Activated CD8-positive, alpha-beta T cell treated with anti-CD3 and anti-CD28 coated beads for 36 hours (primary cell): ENCODE results near the gene RGS12. TPM values are rescaled to one million over a fixed set of nuclear protein-coding genes. Genes with fewer than 3 reads are reported as not detected.

ENCODE experiments used
- ATAC-seq: fragments of 200-7000 bp; cut with Tn5 transposase; one replicate; pipeline ENCODE4 v1.10.0; 2021; ENCODE audit warnings: mild to moderate bottlenecking, moderate library complexity
- CTCF ChIA-PET: fragments of 350-600 bp; sonication (Branson Sonifier 250); formaldehyde crosslinking; loops from one replicate; lab custom pipeline; 2021; ENCODE audit warnings: antibody characterized with exemption; lab: Charles Lee
- POLR2A ChIA-PET: fragments of 350-600 bp; sonication (Branson Sonifier 250); formaldehyde crosslinking; loops from one replicate; lab custom pipeline; 2021; ENCODE audit warnings: antibody characterized with exemption; lab: Charles Lee
- DNase-seq: peaks from one replicate; pipeline ENCODE4 v3.0.0-alpha.2; 2020
- H3K27ac Mint-ChIP-seq: one replicate; pipeline ENCODE4 v1.8.0; 2021; ENCODE audit warnings: mild to moderate bottlenecking, mixed read lengths
- H3K27me3 Mint-ChIP-seq: one replicate; pipeline ENCODE4 v1.8.0; 2021; ENCODE audit warnings: mixed read lengths
- H3K36me3 Mint-ChIP-seq: one replicate; pipeline ENCODE4 v1.8.0; 2021; ENCODE audit warnings: low read depth, mixed read lengths
- H3K4me1 Mint-ChIP-seq: one replicate; pipeline ENCODE4 v1.8.0; 2021; ENCODE audit warnings: low read depth, mixed read lengths
- H3K4me3 Mint-ChIP-seq: one replicate; pipeline ENCODE4 v1.8.0; 2021; ENCODE audit warnings: mild to moderate bottlenecking, moderate library complexity, mixed read lengths
- H3K9me3 Mint-ChIP-seq: one replicate; pipeline ENCODE4 v1.8.0; 2021; ENCODE audit warnings: mixed read lengths
- CTCF ChIP-seq: fragments of 200-600 bp; IDR thresholded peaks from one replicate; pipeline ENCODE4 v1.8.0; 2022; ENCODE audit warnings: antibody characterized with exemption, mild to moderate bottlenecking
- intact Hi-C: fragments of 100-400 bp; cut with micrococcal nuclease; formaldehyde crosslinking; loops from one replicate; pipeline ENCODE4 v1.10.0; 2022
- total RNA-seq, 2 experiments: library from RNA; stranded (reverse); gene quantifications; one replicate each; pipeline ENCODE4 v1.2.3, GENCODE V29; 2021

Gene RGS12
- total RNA-seq, 2 experiments from 2014 or later = 4.6 to 4.7 TPM

- no peak for TF ChIP-seq CTCF
- Mint-ChIP-seq H3K27ac (no peak overlapping the region), H3K4me3 (peak overlapping the region; percentile 75), H3K36me3 (no peaks in the 10 kb centered on the region), H3K9me3 (no peaks in the 10 kb centered on the region), H3K27me3 (peaks cover 29% of the 10 kb centered on the region), H3K4me1 (peaks cover 11% of the 10 kb centered on the region)
- intact Hi-C loops = no loop called here
- ChIA-PET POLR2A (interaction anchor here (1.2 kb wide), 1 partner anchor 27 kb away, joined by 3 read pairs; no protein-coding TSS in a partner anchor), CTCF (interaction anchor here (0.9 kb wide), 1 partner anchor 97 kb away, joined by 4 read pairs; no protein-coding TSS in a partner anchor)
- no peak for ATAC-seq
- DNase-seq = no peak
Observed at GRCh38 chr4:3291411-3291968, 1.3 kb upstream of the RGS12 start.

GRCh38 chr4:3291969-3292570 is 751 bp upstream of the RGS12 start:
- H3K4me3 Mint-ChIP-seq = peak overlapping the region; percentile 75
- no peak for TF ChIP-seq CTCF
- DNase-seq = no peak
- intact Hi-C loops = no loop called here
- H3K36me3 Mint-ChIP-seq = no peaks in the 10 kb centered on the region
- H3K4me1 Mint-ChIP-seq = peaks cover 11% of the 10 kb centered on the region
- H3K9me3 Mint-ChIP-seq = no peaks in the 10 kb centered on the region
- ChIA-PET POLR2A (interaction anchor here (1.2 kb wide), 1 partner anchor 26 kb away, joined by 3 read pairs; no protein-coding TSS in a partner anchor), CTCF (no interaction called here)
- H3K27ac Mint-ChIP-seq = no peak overlapping the region
- ATAC-seq = peak; percentile 7
- H3K27me3 Mint-ChIP-seq = peaks cover 26% of the 10 kb centered on the region

GRCh38 chr4:3293401-3294391 is 875 bp downstream of the RGS12 start:
- no peak for TF ChIP-seq CTCF
- H3K4me3 Mint-ChIP-seq = peak overlapping the region; percentile 58
- no peak for DNase-seq
- no peak for ATAC-seq
- peaks cover 7% of the 10 kb centered on the region for H3K9me3 Mint-ChIP-seq
- H3K27me3 Mint-ChIP-seq = peaks cover 27% of the 10 kb centered on the region
- ChIA-PET POLR2A (interaction anchor here (2.2 kb wide), 1 partner anchor 10 kb away, joined by 10 read pairs; no protein-coding TSS in a partner anchor), CTCF (no interaction called here)
- intact Hi-C loops = no loop called here
- no peaks in the 10 kb centered on the region for H3K36me3 Mint-ChIP-seq
- H3K4me1 Mint-ChIP-seq = peaks cover 11% of the 10 kb centered on the region
- no peak overlapping the region for H3K27ac Mint-ChIP-seq

- no peak overlapping the region for H3K4me3 Mint-ChIP-seq
- H3K27me3 Mint-ChIP-seq = peaks cover 24% of the 10 kb centered on the region
- no peak for ATAC-seq
- intact Hi-C loops = no loop called here
- DNase-seq = no peak
- H3K9me3 Mint-ChIP-seq = peaks cover 7% of the 10 kb centered on the region
- H3K27ac Mint-ChIP-seq = no peak overlapping the region
- no peaks in the 10 kb centered on the region for H3K36me3 Mint-ChIP-seq
- ChIA-PET POLR2A (interaction anchor here (2.2 kb wide), 1 partner anchor 9 kb away, joined by 10 read pairs; no protein-coding TSS in a partner anchor), CTCF (interaction anchor here (2.2 kb wide), 1 partner anchor 10 kb away, joined by 7 read pairs; no protein-coding TSS in a partner anchor)
- no peak for TF ChIP-seq CTCF
- peaks cover 14% of the 10 kb centered on the region for H3K4me1 Mint-ChIP-seq
Observed at GRCh38 chr4:3294401-3295241, 1.8 kb downstream of the RGS12 start.
